Measurements from ENCODE around the gene KRT80.

KRT80 gene

GRCh38 chr12:52178443-52178842, 13.4 kb downstream of the KRT80 start:
- DNase-seq: no peak

DNA sequence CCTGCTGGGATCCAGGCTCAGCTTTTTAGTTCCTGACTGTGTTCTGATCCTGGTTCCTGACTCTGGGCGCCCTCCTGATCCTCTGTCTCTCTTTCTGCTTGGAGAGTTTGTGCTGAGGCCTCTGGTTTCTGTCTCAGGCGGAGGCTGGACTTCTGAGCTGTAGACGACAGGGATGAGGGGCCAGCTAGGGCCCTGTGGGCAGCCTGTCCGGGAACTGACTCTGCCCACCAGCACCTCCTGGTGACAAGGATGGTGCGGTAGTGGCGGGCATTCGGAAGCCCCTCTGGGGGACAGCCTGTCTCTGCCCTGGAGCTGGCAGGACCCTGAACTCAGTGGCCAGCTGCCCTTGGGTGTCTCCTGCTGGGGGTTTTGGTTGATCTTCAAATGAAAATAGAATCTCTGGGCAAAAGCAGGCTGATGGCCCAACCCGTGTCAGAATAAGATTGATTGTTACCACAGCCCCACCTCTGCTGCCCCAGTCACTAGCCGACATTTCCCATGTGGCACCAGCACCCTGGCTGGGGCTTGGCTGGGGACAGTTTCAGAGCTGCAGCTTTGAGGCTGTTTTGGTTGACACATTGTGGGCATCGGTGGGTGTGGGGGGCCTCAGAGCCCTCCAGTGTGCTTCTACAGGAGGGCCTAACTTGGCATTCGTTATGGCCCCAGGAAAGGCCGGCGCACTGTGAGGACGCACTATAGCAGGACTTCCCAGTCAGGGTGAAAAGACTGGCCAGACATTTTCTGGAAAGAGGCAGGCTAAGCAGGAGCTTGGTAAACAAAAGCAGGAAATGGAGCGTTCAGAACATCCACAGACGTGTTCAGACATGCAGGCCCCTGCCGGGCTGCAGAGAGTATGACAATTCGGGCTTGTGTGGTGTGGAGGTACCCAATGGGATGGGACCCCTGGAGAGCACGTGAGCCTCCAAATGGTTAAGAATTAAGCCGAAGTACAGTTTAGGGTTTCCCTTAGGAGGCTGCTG, 16.2 kb downstream of the KRT80 start:
- DNase-seq: no peak

- DNase-seq: no peak
These were observed 18.3 kb downstream of the KRT80 start for GRCh38 chr12:52173526-52173925.

- DNase-seq: no peak
These were observed 18.9 kb downstream of the KRT80 start for GRCh38 chr12:52172956-52173355.

GRCh38 chr12:52171950-52172512, 19.8 kb downstream of the KRT80 start:
- DNase-seq: no peak

DNA sequence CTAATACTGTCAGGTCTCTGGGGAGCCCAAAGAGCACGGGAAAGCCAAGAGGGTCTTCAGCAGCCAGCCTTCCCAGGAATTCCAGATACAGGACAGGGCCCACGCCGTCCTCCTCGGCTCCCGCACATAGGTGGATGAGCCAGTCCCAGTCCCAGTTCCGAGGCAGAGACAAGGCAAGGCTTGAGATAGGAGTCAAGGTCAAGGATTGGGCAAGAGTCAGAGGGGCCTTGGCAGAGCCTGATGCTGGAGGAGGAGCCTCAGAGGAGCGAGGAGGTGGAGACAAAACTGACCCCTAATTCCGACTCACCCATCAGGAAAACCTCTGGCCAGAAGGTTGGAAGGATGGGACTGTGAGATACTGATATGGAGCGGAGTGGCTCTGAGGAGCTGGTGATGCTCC, 21.0 kb downstream of the KRT80 start:
- no peak for DNase-seq

DNA sequence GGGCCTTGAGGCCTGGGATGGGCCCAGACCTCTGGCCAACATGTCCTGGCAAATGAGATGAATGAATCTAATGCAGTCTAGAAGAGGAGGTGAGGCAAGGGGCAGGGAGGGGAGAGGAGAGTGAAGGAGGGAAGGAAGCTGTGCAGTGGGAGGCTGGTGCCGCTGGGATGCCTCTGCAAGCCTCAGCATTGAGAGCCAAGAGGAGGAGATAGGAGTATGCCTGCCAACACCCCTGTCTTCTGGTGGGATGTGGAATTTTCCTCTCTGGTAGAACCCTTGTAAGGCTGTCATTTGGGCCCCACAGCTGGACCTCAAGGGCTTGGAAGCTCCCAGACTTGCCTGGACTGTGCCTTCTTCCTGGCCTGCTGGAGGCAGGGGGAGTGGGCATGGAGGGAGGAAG, 21.9 kb downstream of the KRT80 start:
- no peak for DNase-seq

- no peak for DNase-seq
These were observed 23.6 kb downstream of the KRT80 start for GRCh38 chr12:52168019-52168717.

DNA sequence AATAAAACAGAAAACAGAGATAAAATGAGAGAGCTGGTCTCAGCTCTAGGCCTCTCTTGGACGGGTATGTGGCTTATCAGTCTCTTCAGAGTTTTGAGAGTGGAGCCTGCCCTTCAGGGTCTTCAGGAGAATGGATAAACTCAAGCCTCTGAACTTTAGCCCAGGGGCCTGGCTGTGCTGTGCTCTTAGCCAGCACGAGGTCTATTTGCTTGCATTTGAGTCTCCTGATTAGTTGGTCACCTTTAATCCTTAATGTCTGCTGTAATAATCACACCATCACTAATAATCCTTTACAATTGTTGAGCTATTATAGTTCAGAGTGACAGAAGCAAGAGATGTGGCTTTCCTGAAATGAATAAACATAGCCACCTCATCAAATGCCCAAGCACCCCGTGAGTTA, 24.3 kb downstream of the KRT80 start:
- DNase-seq: no peak

DNA sequence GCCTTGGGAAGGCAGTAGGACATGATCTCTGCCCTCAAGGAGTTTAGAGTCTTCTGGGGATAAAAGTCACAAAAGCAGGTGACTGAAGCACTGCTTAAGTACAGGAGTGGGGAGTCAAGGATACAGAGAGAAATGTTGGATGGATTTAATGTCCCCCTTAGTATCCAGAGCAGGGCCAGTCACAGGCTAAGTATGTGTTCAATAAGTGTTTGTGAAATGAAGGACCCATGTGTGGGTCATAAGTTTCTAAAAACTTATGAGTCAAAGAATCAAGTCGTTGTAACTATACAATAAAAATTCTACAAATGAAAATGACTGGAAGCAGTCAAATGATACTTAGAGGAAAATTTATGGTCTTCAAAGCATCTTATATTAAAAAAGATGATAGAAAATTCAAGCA, 25.1 kb downstream of the KRT80 start:
- no peak for DNase-seq

DNA sequence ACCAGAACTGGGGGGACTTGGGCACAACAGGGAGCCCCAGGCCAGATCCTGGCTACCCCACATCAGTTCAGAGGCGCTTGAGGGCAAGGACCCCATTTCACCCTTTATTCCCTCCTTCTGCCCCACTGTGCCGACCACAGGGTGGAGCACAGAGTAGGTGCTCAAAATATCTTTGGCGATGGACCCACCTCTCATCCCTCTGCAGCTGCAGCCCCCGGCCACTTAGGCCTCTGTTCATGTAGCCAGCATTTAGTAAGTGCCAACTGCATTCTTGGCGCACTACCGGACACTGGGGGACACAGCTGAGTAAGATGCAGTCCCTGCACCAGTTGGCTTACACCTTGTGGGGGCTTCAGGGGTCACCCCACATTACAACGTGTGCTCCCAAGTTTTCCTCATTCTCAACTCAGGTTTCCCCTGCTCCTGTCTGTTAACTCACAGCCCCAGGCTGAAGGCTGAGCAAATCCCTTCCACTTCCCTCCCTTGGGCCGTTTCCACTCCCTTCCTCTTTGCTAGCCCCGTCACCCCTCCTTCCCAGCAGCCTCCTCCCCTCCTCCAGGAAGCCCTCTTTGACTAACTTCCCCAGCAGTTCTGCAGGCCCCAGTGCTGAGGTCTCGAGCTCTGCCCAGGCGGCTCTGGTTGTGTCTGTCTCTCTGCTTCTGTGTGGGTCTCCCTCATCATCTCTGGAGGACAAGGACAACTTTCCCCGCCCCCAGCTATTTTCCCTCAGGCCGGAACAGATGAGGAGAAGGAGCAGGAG, 26.5 kb downstream of the KRT80 start:
- DNase-seq: no peak

GRCh38 chr12:52164624-52165023, 27.2 kb downstream of the KRT80 start:
- no peak for DNase-seq

DNA sequence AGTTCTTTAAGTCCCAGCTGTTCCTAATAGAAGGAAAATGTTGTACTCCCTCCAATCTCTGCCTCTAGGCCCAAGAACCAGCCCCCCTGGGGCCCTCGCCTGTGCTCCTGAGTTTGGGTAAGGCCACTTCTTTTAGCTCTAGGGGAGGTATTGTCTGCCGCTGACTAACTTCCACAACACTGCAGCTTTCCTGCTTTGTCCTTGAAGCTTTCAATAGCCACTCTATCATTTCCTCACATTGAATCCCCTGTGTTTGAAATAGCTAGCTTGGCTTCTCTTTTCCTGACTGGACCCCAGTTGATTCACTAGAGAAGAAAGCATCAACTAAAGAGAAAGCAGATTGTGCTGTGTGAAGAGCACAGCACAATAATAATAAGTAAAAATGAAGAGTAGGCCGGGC, 28.8 kb downstream of the KRT80 start:
- no peak for DNase-seq

- no peak for DNase-seq
These were observed 31.6 kb downstream of the KRT80 start for GRCh38 chr12:52160200-52160599.

GRCh38 chr12:52157566-52158150, 34.2 kb downstream of the KRT80 start:
- no peak for DNase-seq

- DNase-seq: peak; percentile 77
These were observed 34.9 kb downstream of the KRT80 start for GRCh38 chr12:52156757-52157565.

GRCh38 chr12:52156311-52156710, 35.5 kb downstream of the KRT80 start:
- no peak for DNase-seq

DNA sequence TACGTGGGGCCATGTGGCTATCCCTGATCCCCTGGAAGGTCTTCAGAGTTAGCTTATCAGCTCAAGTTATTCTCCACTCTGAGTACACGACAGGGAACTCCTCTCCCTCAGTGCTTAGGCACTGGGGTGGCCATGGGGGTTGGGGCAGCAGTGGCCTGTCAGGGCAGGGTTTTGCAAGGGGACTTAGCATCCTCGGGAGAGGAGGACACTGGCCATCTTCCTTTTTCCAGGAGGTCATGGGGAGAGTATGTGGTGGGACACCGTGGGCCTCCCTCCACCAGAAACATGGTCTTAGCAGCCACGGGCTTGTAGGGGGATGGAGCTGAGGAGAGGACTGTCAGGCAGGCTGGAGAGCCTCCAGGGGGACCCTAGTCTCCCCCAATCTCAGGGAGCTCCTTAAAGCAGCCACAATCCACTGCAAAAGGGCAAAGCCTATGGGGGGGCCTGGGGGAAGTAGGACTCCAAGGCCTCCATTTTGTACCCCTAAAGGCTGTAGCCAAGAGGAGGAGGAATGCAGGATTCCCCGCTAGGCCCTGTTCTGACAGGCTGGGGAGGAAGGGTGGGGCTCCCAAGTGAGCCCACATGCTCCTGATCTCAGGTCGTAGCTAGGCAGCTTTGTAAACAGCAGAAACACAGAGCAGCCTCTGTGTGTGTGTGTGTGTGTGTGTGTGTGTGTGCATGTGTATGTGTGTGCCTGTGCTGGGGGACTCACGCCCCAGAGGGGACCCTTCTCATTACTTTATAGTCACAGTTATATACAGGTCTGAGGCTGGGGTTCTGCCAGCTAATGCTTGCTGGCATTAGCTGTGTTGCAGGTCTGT, 36.6 kb downstream of the KRT80 start:
- peak; percentile 83 for DNase-seq

DNA sequence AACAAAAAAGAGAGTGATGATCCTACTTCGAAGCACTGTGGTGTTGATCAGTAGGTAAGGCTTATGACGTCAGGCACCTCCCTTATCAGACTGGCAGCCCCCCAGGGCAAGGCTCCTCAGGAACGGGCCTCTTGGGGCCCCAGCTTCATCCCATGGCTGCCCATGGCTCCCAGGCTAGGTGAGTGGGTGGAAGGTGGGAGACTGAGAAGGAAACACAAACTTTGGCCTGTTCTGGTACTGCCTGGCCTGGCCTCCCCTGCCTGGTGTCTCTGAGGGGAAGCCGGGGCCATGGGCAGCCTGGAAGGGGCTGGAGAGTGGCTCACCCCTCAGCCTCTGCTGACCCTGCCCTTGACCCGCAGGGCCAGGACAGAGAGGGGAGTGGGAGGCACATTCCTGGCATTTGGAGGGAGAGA, 38.9 kb downstream of the KRT80 start:
- DNase-seq: no peak

- DNase-seq: peak; percentile 75
These were observed 39.7 kb downstream of the KRT80 start for GRCh38 chr12:52151837-52152783.

Data from CD4-positive, alpha-beta T cell treated with Interleukin-17A for 1 hour (primary cell).